GM18909 (cell line): Measurements from ENCODE around the gene PTDSS2.
"Not testable (repeated sequence)": the region's sequence is repeated elsewhere in the genome, so short reads cannot be mapped to it uniquely, and the experiment has no call there.

Source experiments
- ATAC-seq: cut with Tn5 transposase; IDR thresholded peaks from one replicate; pipeline ENCODE4 v1.9.1; 2021; ENCODE audit warnings: mild to moderate bottlenecking; ENCODE audit not compliant: unreplicated experiment, poor library complexity

The PTDSS2 gene

GRCh38 chr11:462107-462890 is 12.2 kb downstream of the PTDSS2 start:
- ATAC-seq = no peak

- no peak for ATAC-seq
Observed at GRCh38 chr11:464316-464715, 14.2 kb downstream of the PTDSS2 start.

GRCh38 chr11:465896-466530 is 15.9 kb downstream of the PTDSS2 start:
- ATAC-seq = no peak

- ATAC-seq = no peak
Observed at GRCh38 chr11:468036-468435, 18.0 kb downstream of the PTDSS2 start.

- ATAC-seq = no peak
Observed at GRCh38 chr11:468493-468892, 18.4 kb downstream of the PTDSS2 start.

- not testable (repeated sequence) for ATAC-seq
Observed at GRCh38 chr11:469026-469683, 19.1 kb downstream of the PTDSS2 start.

GRCh38 chr11:469684-470560 is 19.8 kb downstream of the PTDSS2 start:
- ATAC-seq = no peak

- ATAC-seq = no peak
Observed at GRCh38 chr11:471468-472145, 21.5 kb downstream of the PTDSS2 start.

GRCh38 chr11:472272-472671 is 22.2 kb downstream of the PTDSS2 start:
- ATAC-seq = no peak

- ATAC-seq = no peak
Observed at GRCh38 chr11:472816-473215, 22.7 kb downstream of the PTDSS2 start.

- ATAC-seq = no peak
Observed at GRCh38 chr11:473415-473814, 23.3 kb downstream of the PTDSS2 start.

GRCh38 chr11:473962-474785 is 24.1 kb downstream of the PTDSS2 start:
- no peak for ATAC-seq

- ATAC-seq = no peak
Observed at GRCh38 chr11:474914-475506, 24.9 kb downstream of the PTDSS2 start.

GRCh38 chr11:475941-476340 is 25.9 kb downstream of the PTDSS2 start:
- no peak for ATAC-seq

GRCh38 chr11:476416-476815 is 26.3 kb downstream of the PTDSS2 start:
- no peak for ATAC-seq

GRCh38 chr11:477052-477715 is 27.1 kb downstream of the PTDSS2 start:
- no peak for ATAC-seq

- no peak for ATAC-seq
Observed at GRCh38 chr11:479311-479710, 29.2 kb downstream of the PTDSS2 start.

GRCh38 chr11:484616-485015 is 34.5 kb downstream of the PTDSS2 start:
- ATAC-seq = no peak
